GM10266 (cell line): ENCODE measurements around the gene GOLGA3.

Source experiments
- DNase-seq: peaks from one replicate; pipeline ENCODE4 v3.0.0; 2012; ENCODE audit errors: extremely low spot score
- TF ChIP-seq, protein P1 (sequence below): IDR thresholded peaks from 2 replicates; pipeline ENCODE4 v1.5.1; 2012; ENCODE audit warnings: mild to moderate bottlenecking, low read depth; ENCODE audit not compliant: control insufficient read depth, insufficient read depth; ENCODE audit errors: missing control alignments

Gene GOLGA3

DNA sequence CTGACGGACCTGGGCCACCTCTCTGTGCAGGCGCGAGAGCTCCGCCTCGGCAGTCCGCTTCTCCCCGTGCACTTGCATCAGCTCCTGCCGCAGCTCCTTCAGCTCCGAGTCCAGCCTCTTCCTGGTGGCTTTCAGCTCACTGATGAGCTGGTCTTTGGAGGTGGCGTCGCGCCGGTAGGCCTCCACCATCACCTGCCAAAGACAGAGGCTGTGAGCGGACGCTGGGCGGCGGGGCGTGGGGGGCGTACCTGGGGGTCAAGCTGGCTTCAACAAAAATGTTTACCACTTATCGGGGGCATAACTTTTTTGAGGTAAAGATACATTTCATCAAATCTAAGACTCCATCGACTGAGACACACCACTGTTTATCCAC is 39.6 kb downstream of the GOLGA3 start:
- TF ChIP-seq, protein P1, sequence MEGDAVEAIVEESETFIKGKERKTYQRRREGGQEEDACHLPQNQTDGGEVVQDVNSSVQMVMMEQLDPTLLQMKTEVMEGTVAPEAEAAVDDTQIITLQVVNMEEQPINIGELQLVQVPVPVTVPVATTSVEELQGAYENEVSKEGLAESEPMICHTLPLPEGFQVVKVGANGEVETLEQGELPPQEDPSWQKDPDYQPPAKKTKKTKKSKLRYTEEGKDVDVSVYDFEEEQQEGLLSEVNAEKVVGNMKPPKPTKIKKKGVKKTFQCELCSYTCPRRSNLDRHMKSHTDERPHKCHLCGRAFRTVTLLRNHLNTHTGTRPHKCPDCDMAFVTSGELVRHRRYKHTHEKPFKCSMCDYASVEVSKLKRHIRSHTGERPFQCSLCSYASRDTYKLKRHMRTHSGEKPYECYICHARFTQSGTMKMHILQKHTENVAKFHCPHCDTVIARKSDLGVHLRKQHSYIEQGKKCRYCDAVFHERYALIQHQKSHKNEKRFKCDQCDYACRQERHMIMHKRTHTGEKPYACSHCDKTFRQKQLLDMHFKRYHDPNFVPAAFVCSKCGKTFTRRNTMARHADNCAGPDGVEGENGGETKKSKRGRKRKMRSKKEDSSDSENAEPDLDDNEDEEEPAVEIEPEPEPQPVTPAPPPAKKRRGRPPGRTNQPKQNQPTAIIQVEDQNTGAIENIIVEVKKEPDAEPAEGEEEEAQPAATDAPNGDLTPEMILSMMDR: no peak
- no peak for DNase-seq

DNA sequence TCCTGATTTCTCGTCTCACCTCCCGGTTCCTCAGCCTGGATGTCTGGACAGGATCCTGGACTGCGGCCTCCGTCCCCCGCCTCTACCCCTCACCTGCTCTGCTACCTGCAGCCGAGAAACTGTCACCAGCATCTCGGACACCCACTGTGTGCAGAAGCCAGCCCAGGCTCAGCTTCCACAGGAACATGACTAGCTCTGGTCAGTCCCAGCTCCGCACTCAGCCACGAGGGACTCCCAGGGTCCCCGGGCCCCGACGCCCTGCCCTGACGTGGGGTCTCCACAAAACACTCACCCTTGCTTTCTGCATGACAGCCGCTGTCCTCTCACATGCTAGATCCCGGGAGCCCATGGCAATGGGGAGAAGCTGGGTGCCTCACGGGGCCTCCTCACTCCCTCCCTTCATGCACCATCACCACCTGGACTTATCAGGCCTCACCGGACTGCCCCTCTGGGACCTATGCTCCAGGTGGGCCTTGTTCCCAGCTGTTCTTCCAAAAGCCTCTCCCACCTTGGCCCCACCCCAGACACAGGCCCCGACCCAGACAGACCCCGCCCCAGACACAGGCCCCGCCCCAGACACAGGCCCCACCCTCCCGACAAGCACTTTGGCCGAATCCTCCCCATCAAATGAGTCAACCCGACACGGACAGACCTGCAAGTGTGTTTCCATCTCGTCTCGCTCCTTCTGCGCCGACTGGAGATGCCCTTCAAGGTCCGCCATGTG is 40.1 kb downstream of the GOLGA3 start:
- TF ChIP-seq, protein P1: no peak
- no peak for DNase-seq

DNA sequence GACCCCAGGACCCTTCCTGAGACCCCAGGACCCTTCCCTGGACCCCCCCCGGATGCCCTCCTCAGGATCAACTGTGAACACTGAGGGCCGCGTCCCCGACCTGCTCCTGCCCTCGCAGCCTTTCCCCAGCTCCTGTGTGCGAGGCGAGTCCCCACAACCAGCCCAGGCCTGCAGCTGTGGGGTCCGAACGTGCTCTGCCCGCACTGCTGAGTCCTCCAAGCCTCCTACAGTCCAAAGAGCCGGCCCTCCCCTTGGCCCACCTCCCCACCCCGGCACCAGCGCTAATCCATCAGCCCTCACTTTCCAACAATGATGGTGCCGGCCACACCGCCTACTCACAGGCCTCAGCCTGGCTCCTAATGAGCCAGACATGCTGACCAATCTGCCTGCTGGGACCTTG is 40.8 kb downstream of the GOLGA3 start:
- DNase-seq: no peak
- TF ChIP-seq, protein P1: no peak

DNA sequence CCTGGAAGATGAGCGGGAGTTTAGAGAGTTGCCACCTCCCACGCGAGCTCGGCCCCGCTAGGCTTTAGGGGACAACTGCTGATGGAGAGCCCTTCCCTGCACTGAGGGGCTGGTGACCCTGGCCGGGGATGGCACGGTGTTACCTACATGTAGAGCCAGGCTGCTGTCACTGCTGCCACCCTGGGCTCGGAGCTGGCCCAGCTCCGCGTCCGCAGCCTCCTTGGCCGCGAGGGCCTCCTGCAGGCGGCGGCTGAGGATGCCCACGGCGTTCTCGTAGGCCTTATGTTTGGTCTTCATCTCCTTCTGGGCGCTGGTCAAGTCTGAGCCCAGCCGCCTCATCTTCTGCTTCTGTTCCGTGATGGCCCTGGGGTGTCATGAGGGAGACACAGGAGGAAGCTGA is 42.5 kb downstream of the GOLGA3 start:
- DNase-seq: no peak
- TF ChIP-seq, protein P1: no peak

DNA sequence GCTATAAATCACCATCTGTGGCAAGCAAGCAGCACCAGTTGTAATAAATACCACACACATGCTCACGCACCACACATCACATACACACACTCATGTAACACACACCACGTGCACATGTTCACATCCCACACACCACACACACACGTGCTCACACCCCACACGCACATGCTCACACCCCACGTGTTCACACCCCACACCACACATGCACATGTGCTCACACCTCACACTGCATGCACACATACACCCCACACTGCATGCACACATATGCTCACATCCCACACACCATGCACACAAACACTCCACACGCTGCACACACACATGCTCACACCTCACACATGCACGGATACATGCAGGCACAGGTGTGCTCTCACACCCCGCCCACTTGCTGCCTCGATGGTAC is 44.1 kb downstream of the GOLGA3 start:
- no peak for DNase-seq

DNA sequence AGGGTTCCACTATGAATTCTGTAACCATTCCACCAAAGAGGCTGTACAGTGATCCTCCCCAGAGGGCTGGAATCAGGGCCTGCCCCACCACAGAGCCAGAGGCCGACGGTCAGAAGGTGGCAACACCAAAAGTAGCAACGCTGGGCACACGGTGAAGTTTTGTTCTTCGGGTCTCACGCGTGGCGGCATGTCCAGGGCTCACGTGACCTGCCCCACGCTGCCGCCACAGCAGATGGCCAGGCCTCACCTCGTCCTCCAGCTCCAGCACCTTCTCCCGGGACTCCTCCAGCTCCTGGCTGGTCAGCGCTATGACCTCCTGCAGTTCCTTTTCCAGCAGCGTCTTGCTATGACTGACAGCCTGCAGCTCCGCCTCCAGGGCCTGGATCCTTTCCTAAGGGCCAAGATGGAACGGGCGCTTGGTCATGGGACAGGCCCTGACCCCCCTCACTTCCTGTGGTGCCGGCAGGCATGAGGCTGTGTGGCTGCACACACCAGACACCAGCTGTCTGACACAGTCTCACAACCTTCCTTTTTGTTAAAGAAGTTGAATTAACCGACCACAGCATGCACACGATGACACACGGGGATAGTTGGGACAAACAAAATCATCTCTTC is 44.6 kb downstream of the GOLGA3 start:
- no peak for DNase-seq
- TF ChIP-seq, protein P1: no peak

More for the DNA sequence above, 44.1 kb downstream of the GOLGA3 start:
- TF ChIP-seq, protein P1: no peak

DNA sequence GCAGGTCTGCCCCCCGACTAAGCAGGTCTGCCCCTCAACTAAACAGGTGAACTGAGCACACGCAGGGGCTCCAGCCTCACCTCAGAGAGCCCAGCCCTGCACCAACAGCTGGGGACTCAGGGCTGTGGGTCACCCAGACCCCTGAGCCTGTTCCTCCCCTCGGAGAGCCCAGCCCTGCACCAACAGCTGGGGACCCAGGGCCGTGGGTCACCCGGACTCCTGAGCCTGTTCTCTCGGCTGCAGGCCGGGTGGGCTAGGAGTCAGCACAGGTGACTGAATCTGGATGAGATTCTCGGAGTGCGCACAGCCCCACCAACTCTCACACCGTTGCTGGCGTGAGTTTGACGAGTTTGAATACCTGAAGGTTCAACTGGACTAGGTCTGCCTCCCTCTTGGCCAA is 46.7 kb downstream of the GOLGA3 start:
- DNase-seq: no peak

More for the DNA sequence above, 46.7 kb downstream of the GOLGA3 start:
- TF ChIP-seq, protein P1: no peak
